HG02970 (cell line): ENCODE data around the gene UNKL.
A peak's percentile ranks its signal among the peaks of the same experiment; 100 is the strongest.

ENCODE experiments used
- ATAC-seq: cut with Tn5 transposase; IDR thresholded peaks from one replicate; pipeline ENCODE4 v1.9.1; 2021; ENCODE audit warnings: mild to moderate bottlenecking, moderate library complexity, moderate number of reproducible peaks; ENCODE audit not compliant: unreplicated experiment, low FRiP score

UNKL gene

GRCh38 chr16:1357906-1358566 is 56.5 kb downstream of the UNKL start:
- ATAC-seq, result no peak

- no peak for ATAC-seq
These were observed 58.2 kb downstream of the UNKL start for GRCh38 chr16:1356061-1356900.

DNA sequence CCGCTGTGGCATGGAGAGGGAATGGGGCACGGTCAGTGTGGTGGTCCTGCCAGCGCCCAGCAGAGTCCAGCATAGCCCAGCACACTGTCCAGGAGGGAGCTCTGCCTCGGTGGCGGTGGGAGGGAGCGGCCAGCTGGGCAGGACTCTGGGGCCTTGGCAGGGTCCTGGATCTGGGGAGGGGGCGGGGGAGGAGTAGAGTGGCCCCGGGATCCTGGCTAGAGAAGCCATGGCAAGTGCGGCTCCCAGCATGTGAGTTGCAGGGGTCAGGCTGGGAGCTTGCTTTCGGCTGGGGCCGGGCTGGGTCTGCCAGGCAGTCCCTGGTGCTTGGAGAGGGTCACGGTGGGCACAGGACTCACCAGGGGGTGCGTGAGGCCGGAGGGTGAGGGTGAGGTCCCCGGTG is 58.9 kb downstream of the UNKL start:
- ATAC-seq, result no peak

DNA sequence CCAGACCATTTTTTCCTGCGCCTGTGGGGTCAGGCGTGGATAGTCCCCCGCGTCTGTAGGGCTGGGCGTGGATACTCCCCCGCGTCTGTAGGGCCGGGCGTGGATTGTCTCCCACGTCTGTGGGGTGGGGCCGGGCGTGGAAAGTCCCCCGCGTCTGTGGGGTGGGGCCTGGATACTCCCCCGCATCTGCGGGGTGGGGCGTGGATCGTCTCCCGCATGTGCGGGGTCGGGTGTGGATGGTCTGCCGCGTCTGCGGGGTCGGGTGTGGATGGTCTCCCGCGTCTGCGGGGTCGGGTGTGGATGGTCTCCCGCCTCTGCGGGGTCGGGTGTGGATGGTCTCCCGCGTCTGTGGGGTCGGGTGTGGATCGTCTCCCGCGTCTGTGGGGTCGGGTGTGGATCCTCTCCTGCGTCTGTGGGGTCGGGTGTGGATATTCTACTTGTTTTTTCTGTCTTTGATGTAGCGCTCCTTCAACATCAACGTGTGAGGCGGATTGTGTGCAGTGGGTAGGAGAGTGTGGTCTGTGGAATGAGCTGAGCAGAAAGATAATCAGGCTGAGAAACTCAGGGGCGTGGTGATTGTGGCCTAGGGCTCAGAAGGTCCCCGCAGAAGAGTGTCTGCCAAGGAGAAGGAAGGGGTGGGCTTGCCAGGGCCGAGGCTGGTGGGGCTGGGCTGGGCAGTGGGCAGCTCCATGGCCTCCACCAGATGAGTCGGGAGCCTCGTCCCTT is 59.5 kb downstream of the UNKL start:
- ATAC-seq, result no peak

GRCh38 chr16:1351582-1352362 is 62.7 kb downstream of the UNKL start, which contains the start of the genes GNPTG and TSR3:
TSS of gene GNPTG (plus strand) at chr16:1351931. CDS start at chr16:1351966, 35 bp downstream.
TSS of gene TSR3 (minus strand) at chr16:1351878. CDS start at chr16:1351804, 74 bp downstream.
- ATAC-seq, result peak; percentile 70

DNA sequence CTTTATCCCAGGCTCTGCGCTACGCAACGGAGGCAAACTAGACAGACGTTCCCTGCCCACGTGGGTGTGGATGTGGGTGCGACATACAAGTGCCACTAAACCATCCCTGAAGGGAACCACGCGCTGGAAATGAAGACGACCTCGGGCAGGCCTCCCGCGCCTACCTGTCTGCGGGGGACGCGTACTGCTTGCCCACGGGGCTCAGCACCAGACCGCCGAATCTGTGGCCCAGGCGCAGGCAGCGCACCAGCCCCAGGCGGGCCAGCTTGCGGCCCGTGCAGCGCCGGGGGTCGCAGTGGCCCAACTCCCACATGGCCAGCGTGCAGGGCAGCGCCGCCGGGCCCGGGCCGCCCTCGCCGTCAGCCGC is 63.3 kb downstream of the UNKL start:
- ATAC-seq, result no peak

DNA sequence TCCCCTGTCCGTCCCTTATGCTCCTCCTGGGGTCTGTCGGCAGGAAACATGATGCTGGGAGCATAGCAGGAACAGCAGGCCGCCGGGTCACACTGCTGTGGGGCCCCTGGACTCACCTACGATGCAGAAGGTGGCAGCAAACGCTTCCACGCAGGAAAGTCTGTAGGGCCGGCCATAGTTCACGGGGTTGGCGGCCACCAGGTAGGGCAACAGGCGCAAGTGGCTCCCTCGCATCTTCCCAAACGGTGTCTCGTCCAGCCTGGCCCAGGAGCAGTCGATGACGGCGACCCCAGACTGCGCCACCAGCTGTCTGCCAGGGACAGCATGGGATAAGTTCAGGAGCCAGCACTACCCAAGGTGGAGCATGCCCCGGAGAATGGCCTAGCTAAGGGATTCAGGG is 63.8 kb downstream of the UNKL start:
- ATAC-seq, result no peak

- ATAC-seq, result no peak
These were observed 64.6 kb downstream of the UNKL start for GRCh38 chr16:1349951-1350350.

GRCh38 chr16:1349351-1349750 is 65.2 kb downstream of the UNKL start:
- ATAC-seq, result no peak

DNA sequence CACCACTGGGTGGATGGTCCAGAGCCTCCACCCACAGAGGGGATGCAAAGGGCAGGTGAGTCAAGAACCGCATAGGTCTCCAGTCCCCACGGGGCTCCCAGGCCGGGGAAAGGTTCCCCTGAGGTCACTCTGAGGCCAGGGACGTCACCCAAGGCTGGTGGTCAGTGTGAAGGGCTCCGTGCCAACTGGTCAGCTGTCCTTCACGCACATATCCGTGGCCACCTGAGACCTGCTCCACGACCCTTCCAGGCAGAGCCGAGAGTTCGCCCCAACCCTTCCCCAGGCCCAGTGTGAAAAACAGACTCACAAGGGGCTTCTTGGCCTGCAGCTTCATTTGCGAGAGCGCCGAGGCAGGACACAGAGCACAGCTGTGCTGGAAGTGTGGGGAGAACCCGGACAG is 65.6 kb downstream of the UNKL start:
- ATAC-seq, result no peak

- ATAC-seq, result no peak
These were observed 66.1 kb downstream of the UNKL start for GRCh38 chr16:1348441-1348840.

DNA sequence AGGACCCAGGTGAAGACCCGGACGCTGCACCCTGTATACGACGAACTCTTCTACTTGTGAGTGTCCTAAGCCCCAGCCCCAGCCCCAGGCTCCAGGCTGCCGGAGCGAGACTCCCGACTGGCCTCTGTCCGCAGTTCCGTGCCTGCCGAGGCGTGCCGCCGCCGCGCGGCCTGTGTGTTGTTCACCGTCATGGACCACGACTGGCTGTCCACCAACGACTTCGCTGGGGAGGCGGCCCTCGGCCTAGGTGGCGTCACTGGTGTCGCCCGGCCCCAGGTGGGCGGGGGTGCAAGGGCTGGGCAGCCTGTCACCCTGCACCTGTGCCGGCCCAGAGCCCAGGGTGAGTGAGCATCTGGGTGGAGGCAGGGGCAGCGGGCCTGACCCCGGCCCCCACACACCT is 66.5 kb downstream of the UNKL start:
- ATAC-seq, result no peak

- no peak for ATAC-seq
These were observed 67.1 kb downstream of the UNKL start for GRCh38 chr16:1347286-1347855.

DNA sequence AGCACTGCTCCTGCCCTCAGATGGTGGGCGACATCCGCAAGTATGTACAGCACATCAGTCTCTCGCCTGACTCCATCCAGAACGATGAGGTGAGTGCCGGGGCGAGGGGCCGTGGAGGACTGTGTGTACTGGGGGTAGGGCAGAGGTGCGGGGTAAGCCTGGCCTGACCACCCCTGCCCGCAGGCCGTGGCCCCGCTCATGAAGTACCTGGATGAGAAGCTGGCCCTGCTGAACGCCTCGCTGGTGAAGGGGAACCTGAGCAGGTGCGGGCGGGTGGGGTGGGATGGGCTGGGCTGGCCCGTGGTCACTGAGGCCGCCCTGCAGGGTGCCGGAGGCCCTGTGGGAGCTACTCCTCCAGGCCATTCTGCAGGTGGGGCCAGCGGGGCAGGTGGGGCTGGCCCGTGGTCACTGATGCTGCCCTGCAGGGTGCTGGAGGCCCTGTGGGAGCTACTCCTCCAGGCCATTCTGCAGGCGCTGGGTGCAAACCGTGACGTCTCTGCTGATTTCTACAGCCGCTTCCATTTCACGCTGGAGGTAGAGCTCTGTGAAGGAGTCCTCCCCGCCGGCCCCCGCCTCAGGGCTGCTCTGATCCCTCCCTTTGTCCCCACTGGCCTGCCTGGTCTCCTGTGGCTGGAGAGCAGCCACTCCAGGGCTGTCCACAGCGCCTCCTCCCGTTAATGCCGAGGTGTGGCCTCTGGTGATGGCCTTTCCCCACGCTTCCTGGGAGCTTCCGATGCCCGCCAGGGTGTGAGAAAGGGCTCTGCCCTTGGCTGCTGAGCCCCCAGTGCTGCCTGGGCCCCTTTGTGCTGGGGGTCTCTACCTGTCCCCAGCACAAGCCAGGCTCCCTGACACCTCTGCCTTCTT is 67.8 kb downstream of the UNKL start:
- ATAC-seq, result no peak

GRCh38 chr16:1345651-1346421 is 68.7 kb downstream of the UNKL start:
- ATAC-seq, result no peak

- no peak for ATAC-seq
These were observed 69.4 kb downstream of the UNKL start for GRCh38 chr16:1345087-1345486.

- no peak for ATAC-seq
These were observed 70.0 kb downstream of the UNKL start for GRCh38 chr16:1344499-1344898.

DNA sequence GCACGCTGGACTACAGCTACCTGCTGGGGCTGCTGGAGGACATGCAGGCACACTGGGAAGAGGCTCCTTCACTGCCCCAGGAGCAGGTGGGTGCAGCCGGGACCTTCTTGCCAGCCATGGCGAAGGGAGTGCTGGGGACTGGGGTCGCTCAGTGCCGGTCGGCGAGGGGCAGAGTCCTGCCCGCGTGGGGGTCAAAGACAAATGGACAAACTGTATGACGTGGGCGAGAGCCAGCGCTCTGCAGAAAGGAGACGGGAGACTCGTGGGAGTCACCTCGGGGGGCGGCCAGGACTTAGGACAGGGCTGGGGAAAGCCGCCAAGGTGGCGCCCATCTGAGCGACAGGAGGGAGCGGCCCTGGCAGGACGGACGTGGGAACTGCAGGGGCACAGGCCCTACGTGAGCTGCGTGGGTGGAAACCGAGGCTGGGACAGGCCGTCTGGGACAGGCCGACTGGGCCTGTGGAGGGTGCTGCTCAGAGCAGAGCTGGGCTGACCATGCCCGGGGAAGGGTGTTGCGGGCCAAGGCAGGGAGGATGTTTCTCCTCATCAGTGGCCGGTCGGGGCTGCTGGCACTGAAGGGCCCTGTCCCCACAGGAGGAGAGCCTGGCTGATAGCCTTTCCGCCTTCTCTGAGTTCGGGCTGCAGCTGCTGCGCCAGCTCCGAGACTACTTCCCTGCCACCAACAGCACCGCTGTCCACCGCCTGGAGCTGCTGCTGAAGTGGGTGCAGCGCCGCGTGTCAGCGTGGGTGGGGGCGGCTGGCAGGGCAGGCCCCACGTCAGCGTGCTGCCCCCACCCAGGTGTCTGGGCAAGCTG is 70.9 kb downstream of the UNKL start:
- ATAC-seq, result no peak
